NCI-H2196 (cell line): ENCODE measurements around the gene SESTD1.
A peak's percentile ranks its signal among the peaks of the same experiment; 100 is the strongest.
"Not testable (repeated sequence)": the region's sequence is repeated elsewhere in the genome, so short reads cannot be mapped to it uniquely, and the experiment has no call there.

Experiments
- DNase-seq: peaks from one replicate; lab custom pipeline; 2025; ENCODE audit not compliant: unreplicated experiment; lab: John Stamatoyannopoulos, UW

The SESTD1 gene

GRCh38 chr2:179238027-179238426, 26.6 kb downstream of the SESTD1 start:
- DNase-seq, result no peak

GRCh38 chr2:179237209-179237946, 27.3 kb downstream of the SESTD1 start:
- DNase-seq, result no peak

GRCh38 chr2:179235463-179236108, 29.0 kb downstream of the SESTD1 start:
- no peak for DNase-seq

DNA sequence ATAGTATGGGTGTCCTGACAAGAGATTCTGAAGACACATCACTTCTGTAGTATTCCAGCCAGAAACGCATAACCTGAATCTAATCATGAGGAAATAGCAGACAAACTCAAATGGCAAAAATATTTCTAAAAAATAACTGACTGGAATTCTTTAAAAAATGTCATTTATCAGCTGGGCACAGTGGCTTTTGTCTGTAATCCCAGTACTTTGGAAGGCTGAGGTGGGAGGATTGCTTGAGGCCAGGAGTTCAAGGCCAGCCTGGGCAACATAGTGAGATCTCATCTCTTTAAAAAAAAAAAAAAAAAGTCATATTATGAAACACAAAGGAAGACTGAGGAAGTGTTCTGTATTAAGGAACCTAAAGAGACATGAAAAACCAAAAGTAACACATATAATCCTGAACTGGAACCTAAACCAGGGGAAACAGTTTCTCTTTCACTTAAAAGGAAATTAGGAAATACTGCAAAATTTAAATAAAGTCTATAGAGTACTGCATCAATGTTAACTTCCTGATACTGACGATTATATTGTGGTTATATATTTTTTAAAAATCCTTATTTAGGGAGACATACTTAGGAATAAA, 29.9 kb downstream of the SESTD1 start:
- no peak for DNase-seq

GRCh38 chr2:179233626-179234430, 30.8 kb downstream of the SESTD1 start:
- no peak for DNase-seq

GRCh38 chr2:179233083-179233490, 31.5 kb downstream of the SESTD1 start:
- no peak for DNase-seq

DNA sequence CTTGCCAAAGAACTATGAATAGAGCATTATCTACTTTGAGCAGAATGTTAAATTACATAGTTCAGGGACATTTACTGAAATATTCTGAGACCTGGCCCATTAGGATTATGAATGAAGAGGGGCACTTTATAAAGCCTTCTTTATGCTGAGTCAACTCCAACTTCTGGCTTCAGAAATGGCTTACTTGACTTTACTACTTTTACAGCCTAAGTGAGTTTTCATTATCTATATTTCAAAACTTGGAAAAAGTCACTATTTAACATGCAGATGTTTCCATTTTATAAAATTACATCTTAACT, 37.7 kb downstream of the SESTD1 start:
- no peak for DNase-seq

DNA sequence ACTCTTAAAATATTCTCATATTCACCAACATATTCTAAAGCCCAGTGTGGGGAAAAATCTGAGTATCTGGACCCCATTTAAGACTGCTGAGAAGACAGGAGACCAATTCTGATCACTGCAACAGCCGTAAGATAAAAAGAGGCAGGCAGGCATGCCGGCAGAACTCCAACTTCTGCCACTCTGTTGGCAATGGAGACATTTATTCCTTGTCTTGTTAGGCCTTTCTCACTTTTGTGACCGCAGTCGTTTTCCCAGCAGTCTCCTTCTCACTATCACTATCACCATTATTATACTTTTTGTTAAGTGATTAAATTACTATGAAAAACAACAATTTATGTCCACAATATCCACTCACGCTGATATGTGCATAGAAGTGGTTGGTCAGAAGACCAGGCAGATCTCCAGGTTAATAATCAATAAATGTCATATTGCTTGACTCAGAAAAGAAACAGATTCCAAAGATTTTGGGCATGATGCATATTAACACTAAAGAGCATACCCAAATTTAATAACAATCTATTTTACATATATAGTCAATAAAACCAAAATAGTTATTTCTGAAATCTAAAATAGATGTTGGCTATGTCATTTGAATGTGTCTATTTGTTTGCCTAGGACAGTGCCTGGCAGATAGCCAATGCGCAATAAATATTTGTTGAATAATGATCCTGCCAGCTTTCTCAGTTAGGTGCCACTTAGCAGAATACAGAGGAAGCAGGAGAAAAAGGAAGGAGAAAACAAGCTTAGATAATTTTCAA, 38.2 kb downstream of the SESTD1 start:
- DNase-seq, result peak; percentile 64

DNA sequence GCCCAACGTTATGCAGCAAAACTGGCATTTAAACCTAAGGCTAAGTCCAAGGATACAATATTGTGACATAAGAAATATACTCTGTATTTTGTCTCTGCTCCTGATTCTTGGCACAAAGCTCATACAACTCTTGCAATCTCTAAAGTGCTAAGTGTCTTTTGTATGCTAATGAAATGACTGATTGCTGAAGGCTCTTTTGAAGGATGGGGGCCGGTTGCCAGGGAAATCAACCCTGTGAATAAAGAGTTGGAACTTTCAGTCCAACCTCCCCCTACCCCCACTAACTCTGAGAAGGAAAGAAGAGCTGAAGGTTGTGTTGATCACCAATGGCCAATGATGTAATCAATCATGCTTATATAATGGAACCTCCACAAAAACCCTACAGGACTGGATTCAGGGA, 40.3 kb downstream of the SESTD1 start:
- no peak for DNase-seq

DNA sequence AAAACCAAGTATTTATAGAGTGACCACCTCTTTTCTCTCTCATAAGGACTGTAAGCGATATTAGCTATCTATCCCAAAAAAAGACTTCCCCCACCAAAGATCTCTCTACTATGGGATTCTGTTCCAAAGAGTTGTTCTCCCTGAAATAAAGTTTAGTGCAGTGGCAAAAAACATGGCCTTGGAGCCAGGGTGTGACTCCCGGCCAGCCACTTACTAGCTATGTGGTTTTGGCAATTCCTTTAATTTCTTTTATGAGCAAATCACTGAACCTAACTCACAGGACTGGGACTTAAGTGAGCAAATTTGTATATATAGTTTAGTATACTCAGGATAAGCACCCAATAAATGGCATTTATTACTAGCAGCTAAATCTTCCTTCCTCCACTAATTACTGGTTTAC, 42.6 kb downstream of the SESTD1 start:
- no peak for DNase-seq

- DNase-seq, result peak; percentile 73
These were observed 45.6 kb downstream of the SESTD1 start for GRCh38 chr2:179218848-179219594.

DNA sequence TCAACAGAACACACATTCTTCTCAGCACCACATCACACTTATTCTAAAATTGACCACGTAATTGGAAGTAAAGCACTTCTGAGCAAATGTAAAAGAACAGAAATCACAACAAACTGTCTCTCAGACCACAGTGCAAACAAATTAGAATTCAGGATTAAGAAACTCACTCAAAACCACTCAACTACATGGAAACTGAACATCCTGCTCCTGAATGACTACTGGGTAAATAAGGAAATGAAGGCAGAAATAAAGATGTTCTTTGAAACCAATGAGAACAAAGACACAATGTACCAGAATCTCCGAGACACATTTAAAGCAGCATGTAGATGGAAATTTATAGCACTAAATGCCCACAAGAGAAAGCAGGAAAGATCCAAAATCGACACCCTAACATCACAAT, 50.0 kb downstream of the SESTD1 start:
- DNase-seq, result not testable (repeated sequence)

GRCh38 chr2:179211355-179211754, 53.3 kb downstream of the SESTD1 start:
- DNase-seq, result no peak

- DNase-seq, result not testable (repeated sequence)
These were observed 56.4 kb downstream of the SESTD1 start for GRCh38 chr2:179208277-179208676.

DNA sequence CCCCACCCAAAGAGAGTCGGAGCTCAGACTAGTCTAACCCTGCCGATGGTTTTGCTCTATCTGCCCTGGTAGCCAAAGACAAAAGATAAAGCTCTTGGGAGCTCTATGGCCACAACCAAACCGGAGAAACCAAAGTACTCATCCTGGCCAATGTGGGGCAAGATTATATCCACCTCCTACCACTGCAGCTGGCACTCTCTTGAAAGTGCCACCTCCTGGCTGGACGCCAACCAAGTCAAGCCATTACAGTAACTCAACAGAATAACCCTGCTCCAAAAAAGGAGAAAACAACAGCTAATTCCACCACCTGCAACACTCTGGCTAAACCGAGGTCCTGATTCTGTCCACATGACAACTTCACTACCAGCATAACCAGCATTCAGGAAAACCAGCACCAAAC, 57.6 kb downstream of the SESTD1 start:
- no peak for DNase-seq

GRCh38 chr2:179201869-179202268, 62.8 kb downstream of the SESTD1 start:
- peak; percentile 26 for DNase-seq

DNA sequence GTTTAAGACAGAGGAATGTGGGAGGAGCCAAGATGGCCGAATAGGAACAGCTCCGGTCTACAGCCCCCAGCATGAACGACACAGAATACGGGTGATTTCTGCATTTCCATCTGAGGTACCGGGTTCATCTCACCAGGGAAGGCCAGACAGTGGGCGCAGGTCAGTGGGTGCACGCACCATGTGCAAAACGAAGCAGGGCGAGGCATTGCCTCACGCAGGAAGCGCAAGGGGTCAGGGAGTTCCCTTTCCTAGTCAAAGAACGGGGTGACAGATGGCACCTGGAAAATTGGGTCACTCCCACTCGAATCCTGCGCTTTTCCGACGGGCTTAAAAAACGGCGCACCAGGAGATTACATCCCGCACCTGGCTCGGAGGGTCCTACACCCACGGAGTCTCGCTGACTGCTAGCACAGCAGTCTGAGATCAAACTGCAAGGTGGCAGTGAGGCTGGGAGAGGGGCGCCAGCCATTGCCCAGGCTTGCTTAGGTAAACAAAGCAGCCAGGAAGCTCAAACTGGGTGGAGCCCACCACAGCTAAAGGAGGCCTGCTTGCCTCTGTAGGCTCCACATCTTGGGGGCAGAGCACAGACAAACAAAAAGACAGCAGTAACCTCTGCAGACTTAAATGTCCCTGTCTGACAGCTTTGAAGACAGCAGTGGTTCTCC, 68.6 kb downstream of the SESTD1 start:
- DNase-seq, result not testable (repeated sequence)

- no peak for DNase-seq
These were observed 69.5 kb downstream of the SESTD1 start for GRCh38 chr2:179195141-179195540.

DNA sequence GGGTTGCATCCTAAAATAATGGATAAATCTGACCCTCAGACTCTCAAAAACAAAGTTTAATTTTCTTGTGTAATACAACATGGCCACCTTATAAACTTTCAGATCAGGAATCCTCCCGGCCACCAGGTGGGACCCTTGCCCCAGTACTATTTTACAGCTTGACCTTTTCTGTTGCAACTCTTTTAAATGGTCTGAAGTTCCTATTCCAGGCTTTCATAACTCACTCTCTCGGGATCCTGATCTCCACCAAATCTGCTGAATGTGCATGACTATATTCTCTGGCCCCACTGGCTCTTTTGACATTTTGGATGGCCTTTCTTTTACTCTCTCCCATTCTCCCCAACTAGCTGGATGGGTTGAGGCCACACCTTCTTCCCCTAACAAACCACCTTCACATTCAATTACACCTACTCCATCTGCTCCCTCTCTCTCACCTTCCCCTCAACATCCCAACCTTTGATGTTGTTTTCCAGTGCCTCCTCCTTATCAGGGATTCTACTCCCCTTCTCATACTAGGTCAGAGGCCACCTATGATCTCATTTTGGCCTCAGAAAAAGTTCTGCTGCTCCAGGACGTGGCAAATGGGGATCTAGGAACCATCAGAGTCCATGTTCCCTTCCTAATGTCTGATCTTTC, 70.8 kb downstream of the SESTD1 start:
- DNase-seq, result no peak
